ENCODE measurements around the gene CDV3.

DNA sequence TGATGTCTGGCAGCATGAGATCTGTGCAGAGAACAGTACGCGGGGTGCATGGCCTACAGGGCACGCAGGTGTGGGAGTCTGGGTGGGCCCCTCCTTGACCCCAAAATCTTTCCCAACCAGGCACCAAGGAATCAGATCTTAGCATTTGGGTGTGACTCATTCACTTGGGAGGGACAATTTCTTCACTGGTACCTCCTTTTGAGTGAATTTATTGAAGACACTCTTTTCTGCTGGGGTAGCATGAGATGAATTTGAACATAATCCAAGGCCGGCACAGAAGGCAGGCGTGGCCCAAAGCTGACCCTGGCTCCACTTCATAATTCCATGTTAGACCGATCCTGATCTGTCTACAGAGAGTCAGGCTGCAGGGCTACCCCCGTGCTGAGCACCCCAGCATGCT lies 30.6 kb upstream of the CDV3 start:
- no peak for TF ChIP-seq POLR2A (IDR thresholded peaks at IDR 0.05)
- TF ChIP-seq, protein P1, sequence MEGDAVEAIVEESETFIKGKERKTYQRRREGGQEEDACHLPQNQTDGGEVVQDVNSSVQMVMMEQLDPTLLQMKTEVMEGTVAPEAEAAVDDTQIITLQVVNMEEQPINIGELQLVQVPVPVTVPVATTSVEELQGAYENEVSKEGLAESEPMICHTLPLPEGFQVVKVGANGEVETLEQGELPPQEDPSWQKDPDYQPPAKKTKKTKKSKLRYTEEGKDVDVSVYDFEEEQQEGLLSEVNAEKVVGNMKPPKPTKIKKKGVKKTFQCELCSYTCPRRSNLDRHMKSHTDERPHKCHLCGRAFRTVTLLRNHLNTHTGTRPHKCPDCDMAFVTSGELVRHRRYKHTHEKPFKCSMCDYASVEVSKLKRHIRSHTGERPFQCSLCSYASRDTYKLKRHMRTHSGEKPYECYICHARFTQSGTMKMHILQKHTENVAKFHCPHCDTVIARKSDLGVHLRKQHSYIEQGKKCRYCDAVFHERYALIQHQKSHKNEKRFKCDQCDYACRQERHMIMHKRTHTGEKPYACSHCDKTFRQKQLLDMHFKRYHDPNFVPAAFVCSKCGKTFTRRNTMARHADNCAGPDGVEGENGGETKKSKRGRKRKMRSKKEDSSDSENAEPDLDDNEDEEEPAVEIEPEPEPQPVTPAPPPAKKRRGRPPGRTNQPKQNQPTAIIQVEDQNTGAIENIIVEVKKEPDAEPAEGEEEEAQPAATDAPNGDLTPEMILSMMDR (IDR thresholded peaks at IDR 0.05 in 4 of 5, conservative IDR thresholded peaks at IDR 0.05 in 1 of 5): no peak

All from gastrocnemius medialis (tissue), 4 donors.